Left ventricle myocardium inferior (tissue), 1 donor: Measurements from ENCODE around the gene ZXDC. TPM values are rescaled to one million over a fixed set of nuclear protein-coding genes. Genes with fewer than 3 reads are reported as not detected.

Experiments
- DNase-seq: peaks from one replicate; pipeline ENCODE4 v3.0.0-alpha.2; 2020
- H3K27ac ChIP-seq: fragments of 200-600 bp; replicated peaks from 2 replicates; pipeline ENCODE4 v1.8.0; 2021
- H3K27me3 ChIP-seq: fragments of 200-600 bp; 2 replicates; pipeline ENCODE4 v1.8.0; 2021; ENCODE audit warnings: low read depth
- H3K36me3 ChIP-seq: fragments of 200-600 bp; 2 replicates; pipeline ENCODE4 v1.8.0; 2021
- H3K4me1 ChIP-seq: fragments of 200-600 bp; 2 replicates; pipeline ENCODE4 v1.8.0; 2021
- H3K4me3 ChIP-seq: fragments of 200-600 bp; 2 replicates; pipeline ENCODE4 v1.8.0; 2021; ENCODE audit warnings: mild to moderate bottlenecking, moderate library complexity
- H3K9me3 ChIP-seq: fragments of 200-600 bp; replicated peaks from 2 replicates; pipeline ENCODE4 v1.8.0; 2021
- CTCF ChIP-seq: fragments of 200-600 bp; IDR thresholded peaks from 2 replicates; pipeline ENCODE4 v1.8.0; 2021; ENCODE audit warnings: antibody characterized with exemption, mild to moderate bottlenecking, borderline replicate concordance
- intact Hi-C: fragments of 100-400 bp; cut with micrococcal nuclease; formaldehyde crosslinking; loops from one replicate; pipeline ENCODE4 v1.11.0; 2022
- total RNA-seq: library from RNA; stranded (reverse); fragmentation: NEBNext Ultra II Directional; extraction: Animal tissue kit (Norgen Biotek cat#: 25700); gene quantifications from one replicate; pipeline ENCODE4 v1.2.1, GENCODE V29; 2021
- donor health status: DM: no; HTN: yes; CAD: no; lungs with severe emphysema.

ZXDC gene
- total RNA-seq, 1 donor from 2014 or later = 15.6 TPM

DNA sequence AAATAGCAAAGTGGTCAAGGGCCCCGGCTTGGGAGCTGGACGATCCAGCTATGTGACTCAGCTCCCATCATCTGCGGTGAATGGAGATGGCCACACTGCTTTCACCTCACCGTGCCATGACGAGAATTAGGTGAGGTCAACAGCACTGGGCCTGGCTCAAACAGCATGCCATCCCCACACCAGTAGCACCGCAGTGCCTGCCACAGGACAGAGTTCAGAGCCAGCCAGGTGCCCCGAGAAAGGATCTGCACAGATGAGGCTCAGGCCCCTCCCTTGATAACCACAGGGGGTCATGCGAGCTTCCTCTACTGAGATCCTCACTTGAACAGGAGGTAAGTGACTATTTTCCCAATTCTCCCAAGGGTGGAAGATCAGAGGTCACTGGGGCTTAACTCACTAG lies 29.4 kb downstream of the ZXDC start:
- no peak for TF ChIP-seq CTCF
- Histone ChIP-seq H3K4me1 (peaks cover 20% of the 10 kb centered on the region), H3K4me3 (no peak overlapping the region), H3K36me3 (peaks cover 47% of the 10 kb centered on the region), H3K27me3 (no peaks in the 10 kb centered on the region), H3K9me3 (no peaks in the 10 kb centered on the region), H3K27ac (no peak overlapping the region)
- no peak for DNase-seq
- intact Hi-C loops = no loop called here

DNA sequence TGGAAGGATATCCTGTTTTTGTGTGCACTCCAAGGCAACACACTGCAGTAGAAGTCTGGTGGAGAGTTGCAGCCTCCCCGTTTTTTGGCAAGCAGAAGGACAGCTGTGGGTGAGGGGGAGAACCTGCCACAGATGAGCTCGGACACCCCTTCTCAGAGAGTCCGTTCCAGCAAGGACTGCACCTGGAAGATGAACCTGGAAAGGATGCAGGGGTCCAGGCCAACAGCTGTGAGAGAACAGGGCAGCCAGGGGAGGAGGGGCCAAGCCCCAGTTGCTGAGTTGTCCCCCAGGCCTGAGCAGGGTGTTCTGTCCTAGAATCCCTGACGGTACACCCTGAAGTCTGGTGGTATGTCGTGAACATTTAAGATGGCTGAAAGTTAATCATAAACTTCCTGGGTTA lies 30.2 kb downstream of the ZXDC start:
- Histone ChIP-seq H3K9me3 (no peaks in the 10 kb centered on the region), H3K27me3 (no peaks in the 10 kb centered on the region), H3K4me1 (peaks cover 21% of the 10 kb centered on the region), H3K36me3 (peaks cover 40% of the 10 kb centered on the region), H3K4me3 (no peak overlapping the region), H3K27ac (no peak overlapping the region)
- TF ChIP-seq CTCF = no peak
- intact Hi-C loops = no loop called here
- no peak for DNase-seq

- TF ChIP-seq CTCF = no peak
- no peak for DNase-seq
- no peaks in the 10 kb centered on the region for H3K9me3 ChIP-seq
- H3K4me1 ChIP-seq = peaks cover 21% of the 10 kb centered on the region
- H3K27me3 ChIP-seq = no peaks in the 10 kb centered on the region
- no peak overlapping the region for H3K27ac ChIP-seq
- no peak overlapping the region for H3K4me3 ChIP-seq
- peaks cover 42% of the 10 kb centered on the region for H3K36me3 ChIP-seq
- intact Hi-C loops = no loop called here
Observed at GRCh38 chr3:126442856-126443242, 32.8 kb downstream of the ZXDC start.

DNA sequence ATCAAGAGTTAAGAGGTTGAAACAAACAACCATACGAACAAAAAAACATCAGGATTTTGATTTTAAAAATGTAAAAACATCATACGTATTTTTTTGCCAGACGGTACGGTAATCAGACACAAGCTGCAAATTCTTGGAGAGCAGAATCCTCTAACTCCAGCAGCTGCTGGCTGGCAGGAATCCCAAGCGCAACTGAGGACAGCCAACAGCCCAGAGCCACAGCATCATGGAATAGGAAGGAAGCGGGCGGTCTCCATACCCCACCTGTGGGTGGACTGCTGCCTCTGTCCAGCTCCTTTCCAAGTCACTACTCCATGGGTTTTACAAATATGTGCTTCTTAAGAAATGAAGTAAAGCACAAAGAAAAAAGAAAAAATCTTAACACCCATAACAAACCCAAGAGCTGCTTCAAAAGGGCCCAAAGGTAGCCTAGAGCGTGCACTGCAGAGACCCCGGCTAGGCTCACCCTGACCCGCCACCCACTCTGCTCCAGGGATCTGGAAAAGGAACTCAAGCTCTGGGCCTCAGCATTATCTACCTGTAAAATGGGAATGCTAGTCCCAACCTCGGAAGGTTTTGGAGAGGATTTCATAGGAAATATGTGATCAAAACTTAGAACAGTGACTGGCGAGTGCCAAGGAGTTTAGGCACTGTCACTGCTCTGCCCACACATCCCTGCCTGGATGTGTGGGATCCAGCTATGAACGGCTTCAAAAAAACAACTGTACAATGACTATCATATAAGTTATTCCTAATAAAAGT lies 33.4 kb downstream of the ZXDC start:
- H3K27me3 ChIP-seq = no peaks in the 10 kb centered on the region
- intact Hi-C loops = no loop called here
- peak; percentile 64 for DNase-seq
- no peaks in the 10 kb centered on the region for H3K9me3 ChIP-seq
- H3K4me3 ChIP-seq = no peak overlapping the region
- H3K27ac ChIP-seq = no peak overlapping the region
- peaks cover 44% of the 10 kb centered on the region for H3K36me3 ChIP-seq
- H3K4me1 ChIP-seq = peaks cover 19% of the 10 kb centered on the region
- no peak for TF ChIP-seq CTCF

- TF ChIP-seq CTCF = no peak
- intact Hi-C loops = no loop called here
- peaks cover 53% of the 10 kb centered on the region for H3K36me3 ChIP-seq
- DNase-seq = no peak
- no peaks in the 10 kb centered on the region for H3K27me3 ChIP-seq
- H3K4me1 ChIP-seq = peaks cover 19% of the 10 kb centered on the region
- no peak overlapping the region for H3K27ac ChIP-seq
- no peak overlapping the region for H3K4me3 ChIP-seq
- no peaks in the 10 kb centered on the region for H3K9me3 ChIP-seq
Observed at GRCh38 chr3:126441256-126441880, 34.3 kb downstream of the ZXDC start.
